Activated T-cell treated with anti-CD3 and anti-CD28 coated beads, Interleukin-2, amount 50 U/mL, for 1 hour (primary cell): ENCODE data around the gene SRPX.

Source experiments
- DNase-seq: peaks from one replicate; pipeline ENCODE4 v3.0.0-alpha.2; 2020

Gene SRPX

GRCh38 chrX:38220415-38221390, at the start of gene SRPX:
SRPX (minus strand) TSS chrX:38220871; CDS start chrX:38220792, 79 bp downstream.
- no peak for DNase-seq

DNA sequence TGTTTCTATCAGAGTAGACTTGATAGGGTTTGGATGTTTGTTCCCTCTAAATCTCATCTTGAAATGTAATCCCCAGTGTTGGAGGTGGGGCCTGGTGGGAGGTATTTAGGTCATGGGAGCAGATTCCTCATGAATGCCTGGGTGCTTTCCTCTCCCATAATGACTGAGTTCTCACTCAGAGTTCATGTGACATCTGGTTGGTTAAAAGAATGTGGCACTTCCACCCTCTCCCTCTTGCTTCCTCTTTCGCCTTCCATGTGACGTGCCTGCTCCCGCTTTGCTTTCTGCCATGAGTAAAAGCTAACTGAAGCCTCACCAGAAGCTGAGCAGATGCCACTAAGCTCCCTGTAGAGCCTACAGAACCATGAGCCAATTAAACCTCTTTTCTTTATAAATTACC, 47.3 kb upstream of the SRPX start:
- DNase-seq, result no peak

DNA sequence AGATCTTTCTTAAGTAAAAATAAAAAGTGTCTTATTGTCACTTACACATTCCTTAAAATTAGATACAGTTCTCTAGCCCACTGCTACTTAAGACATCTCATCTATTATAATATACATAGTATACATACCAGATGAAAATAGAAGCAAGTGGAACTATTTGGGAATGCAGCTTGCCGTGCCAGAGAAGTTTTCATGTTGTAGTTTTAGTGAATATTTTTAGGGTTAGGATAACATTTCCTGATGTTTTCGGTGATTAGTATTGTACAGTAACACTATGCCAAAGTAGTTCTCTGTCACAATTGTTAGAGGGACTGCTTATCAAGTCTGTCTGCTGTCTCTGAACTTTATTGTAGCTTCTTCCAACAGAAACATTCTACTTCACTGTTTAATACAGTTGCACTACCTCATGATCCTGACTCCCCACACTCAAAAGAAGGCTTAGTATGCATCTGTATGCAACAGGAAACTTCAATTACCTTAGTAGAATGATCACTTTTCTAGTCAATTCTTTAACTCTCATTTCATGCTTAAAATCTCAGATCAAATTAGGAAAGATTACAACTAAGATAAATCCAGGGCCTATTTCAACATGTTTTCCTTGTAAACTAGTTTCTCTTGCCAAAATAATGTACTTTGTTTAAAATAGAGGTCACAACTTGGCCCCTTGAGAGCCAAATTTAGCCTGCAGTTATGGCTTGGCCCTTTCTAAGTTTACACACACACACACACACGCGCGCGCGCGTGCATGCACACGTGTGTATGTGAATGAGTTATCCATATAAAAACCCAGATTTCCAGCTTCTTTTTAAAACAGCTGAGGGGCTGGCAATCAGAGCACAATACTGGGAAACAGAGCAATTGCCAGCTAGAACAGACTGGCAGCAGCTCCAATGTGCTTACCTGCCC, 42.3 kb upstream of the SRPX start:
- no peak for DNase-seq

GRCh38 chrX:38260231-38260630, 39.6 kb upstream of the SRPX start:
- DNase-seq, result no peak

- no peak for DNase-seq
Observed at GRCh38 chrX:38256019-38256418, 35.3 kb upstream of the SRPX start.

GRCh38 chrX:38249965-38250364, 29.3 kb upstream of the SRPX start:
- no peak for DNase-seq

DNA sequence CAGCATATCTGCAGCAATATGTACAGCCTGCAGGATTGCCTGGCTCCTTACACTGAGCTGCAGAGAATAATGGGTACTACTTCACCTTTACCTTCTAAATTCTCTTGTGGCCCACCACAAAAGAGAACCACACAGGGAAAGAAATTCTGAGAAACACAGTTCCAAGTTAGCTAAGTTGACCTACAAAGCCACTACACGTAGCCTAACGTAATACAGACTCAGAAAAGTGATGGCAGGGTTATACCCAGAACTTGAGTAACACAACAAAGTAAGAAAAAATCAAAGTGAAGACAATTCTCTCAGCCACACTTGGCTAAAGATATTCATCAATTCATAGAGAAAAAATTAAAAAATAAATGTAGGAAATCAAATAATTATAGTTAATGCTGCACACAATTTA, 26.4 kb upstream of the SRPX start:
- no peak for DNase-seq

DNA sequence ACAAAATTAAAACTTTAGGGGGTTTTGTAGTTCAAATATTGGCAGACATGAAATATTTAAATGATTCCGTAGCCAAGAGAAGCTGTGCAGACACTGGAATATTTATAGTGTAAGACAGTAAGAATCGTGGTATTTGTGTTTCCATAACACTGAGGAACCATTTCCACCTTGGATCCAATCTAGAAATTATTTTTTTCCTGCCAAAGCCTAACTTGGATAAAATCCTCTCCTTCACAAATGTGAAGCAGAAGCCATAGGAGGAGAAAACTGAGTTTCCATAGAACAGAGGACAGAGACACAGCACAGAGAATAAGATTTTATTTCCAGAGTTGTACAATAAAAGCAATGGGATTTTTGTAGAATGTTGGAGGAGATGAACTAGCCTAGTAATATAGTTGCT, 19.9 kb upstream of the SRPX start:
- DNase-seq, result no peak

- no peak for DNase-seq
Observed at GRCh38 chrX:38236901-38237615, 16.4 kb upstream of the SRPX start.

DNA sequence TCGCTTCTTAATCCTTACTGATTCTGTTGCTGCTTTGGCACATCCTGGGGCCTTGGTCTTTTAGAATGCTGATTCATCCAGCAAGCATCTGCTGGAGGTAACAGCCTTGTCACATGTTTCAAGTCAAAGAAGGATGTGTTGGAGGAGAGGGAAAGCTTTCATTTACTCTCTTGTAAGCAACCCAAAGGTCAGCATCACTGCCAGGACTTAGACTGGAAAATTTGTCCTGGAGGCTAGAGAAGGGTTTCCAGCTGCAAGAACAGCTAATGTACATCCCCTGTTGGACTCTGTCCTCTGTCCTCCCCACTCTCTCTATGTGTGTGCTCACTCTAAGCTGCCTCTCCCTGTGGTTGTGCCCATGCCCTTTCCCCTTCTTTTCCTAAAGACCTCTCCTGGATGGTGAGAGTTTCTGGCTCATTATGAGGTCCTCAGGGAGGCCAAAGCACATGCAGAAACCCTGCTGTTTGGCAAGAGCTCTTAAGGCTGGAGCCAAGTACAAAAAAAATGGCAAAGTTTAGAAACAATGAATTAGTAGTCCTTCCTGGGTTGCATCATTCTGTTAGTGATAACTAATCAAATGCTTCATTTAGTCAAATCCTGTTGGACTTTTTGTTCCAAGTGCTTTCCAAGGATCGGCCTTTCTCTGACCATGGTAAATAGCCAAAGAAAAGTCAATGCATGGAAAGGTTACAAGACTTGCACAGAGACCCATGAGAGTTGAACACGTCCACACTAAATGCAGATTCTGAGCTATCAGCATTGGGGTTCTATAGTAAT, 13.4 kb upstream of the SRPX start:
- DNase-seq, result no peak

GRCh38 chrX:38232079-38232686, 11.5 kb upstream of the SRPX start:
- DNase-seq, result no peak

- DNase-seq, result no peak
Observed at GRCh38 chrX:38225093-38225492, 4.4 kb upstream of the SRPX start.

DNA sequence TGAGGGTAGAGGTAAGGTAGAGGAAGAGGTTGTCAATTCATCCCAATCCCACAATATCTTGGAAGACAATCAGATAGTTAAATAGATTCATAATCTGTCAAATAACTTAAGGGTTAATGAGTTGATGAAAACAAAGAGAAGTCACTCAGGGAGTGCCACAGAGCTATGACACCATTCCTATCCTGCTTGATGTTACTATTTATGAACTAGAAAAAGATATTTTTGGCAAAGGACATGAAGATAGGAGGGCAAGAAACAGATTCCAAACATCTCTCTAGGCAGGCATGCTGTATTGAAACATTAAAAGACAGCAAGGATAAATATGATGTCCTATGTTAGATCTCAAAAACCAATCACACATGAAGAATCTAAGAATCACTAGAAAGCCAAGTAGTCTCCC, 3.5 kb upstream of the SRPX start:
- no peak for DNase-seq

DNA sequence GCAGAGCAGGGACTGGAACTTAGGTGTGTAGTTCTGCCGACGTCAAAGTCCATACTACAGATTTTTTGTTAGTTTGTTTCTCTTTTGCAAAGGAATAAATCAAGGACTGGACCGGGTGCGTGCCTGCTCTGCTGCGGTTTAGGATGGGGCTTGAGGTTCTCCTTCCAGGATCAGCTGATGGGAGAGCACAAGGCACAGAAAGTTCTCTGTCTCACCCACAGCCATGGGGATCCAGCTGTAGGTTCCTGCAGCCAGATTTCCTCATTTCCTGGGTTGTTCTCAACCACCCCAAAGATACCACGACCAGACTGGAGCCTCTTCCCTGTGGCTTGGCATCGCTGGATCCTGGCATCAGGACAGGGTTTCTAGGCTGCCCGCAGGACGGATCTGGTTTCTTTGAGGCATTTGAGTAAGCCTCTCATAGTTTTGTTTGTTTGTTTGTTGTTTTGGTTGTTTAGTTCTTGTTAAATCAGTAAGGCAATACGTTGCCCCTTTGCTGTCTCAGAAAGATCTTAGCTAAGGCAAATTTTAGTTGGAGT, 789 bp upstream of the SRPX start:
- DNase-seq, result no peak

GRCh38 chrX:38220024-38220414, 652 bp downstream of the SRPX start:
- DNase-seq, result peak; percentile 16

DNA sequence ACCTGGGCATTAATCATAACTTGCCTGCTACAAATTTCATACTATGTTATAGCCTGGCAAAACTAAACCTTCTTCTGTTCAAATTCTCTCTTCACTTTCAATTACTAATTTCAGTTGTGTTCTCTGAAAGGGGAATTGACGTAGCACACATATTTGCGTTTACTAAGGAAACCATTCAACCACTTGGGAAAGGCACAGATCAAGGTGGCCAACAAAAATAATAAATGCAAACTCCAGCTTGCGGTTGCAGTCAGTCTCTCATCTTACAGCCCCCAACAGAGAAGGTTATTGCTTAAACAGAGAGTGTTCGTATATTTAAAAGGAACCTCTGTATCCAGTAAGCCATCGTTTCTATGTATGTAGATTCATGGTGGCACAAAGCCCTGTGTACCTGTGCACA, 4.0 kb downstream of the SRPX start:
- DNase-seq, result no peak

DNA sequence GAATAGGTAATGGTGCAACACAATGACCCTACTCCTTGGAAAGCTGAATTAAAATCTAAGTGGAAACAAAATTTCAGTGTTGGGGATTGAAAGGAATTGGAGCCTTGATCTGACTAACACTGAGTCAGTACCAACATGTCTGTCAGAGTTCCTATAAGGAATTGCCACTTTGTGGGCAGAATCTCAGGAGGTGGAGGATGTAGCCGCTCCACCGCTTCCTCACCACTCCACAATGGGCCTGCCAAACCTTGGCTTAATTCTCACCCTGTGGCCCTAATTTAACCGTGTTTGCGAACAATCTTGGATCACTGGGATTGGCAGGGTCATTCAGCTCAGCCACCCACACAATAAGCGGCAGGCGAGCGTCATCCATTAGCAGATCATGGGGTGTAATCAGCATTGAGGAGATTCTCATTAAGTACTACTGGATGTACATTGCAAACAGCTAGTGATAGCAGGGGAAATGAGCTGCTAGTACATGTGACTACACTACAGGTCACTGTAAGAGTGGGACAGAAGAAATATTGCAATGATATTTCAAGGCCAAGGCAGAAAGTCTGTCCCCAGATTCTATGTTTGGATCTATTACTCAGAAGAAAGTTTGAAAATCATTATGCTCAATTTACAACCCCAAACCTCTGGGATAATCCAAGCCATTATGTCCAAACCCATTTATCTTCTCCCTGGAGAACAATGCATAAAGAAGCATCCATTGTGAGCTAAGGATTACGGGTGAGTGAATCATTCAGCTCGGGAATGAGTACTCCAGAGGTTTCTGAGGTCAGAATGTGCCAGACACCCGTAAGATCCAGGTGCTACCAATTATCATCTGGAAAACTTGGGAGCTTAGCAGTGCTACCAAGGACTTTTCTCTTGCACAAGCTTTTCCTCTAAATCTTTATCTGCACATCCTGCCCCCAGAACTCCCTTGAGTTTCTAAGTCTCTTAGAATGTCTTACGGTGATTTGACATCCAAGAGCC, 5.8 kb downstream of the SRPX start:
- no peak for DNase-seq

- no peak for DNase-seq
Observed at GRCh38 chrX:38214044-38214443, 6.6 kb downstream of the SRPX start.

GRCh38 chrX:38211891-38212635, 8.6 kb downstream of the SRPX start:
- DNase-seq, result no peak
